Measurements from ENCODE around the gene MCU. TPM values are rescaled to one million over a fixed set of nuclear protein-coding genes. Genes with fewer than 3 reads are reported as not detected.

MCU gene
- total RNA-seq, 1 experiment from 2014 or later, result 37.2 TPM

- H3K4me3 Mint-ChIP-seq, result no peak overlapping the region
- TF ChIP-seq ZNF416 (CRISPR knock-in tag; IDR thresholded peaks at IDR 0.05) (no peak), EMX1 (CRISPR knock-in tag; IDR thresholded peaks at IDR 0.05) (no peak), MXD4 (CRISPR knock-in tag; IDR thresholded peaks at IDR 0.05; ENCODE audit: borderline replicate concordance) (no peak), ZNF532 (CRISPR knock-in tag; IDR thresholded peaks at IDR 0.05; ENCODE audit: borderline replicate concordance) (no peak), E2F5 (CRISPR knock-in tag; IDR thresholded peaks at IDR 0.05) (no peak), TEAD1 (CRISPR knock-in tag; IDR thresholded peaks at IDR 0.05) (no peak), NR2C2 (CRISPR knock-in tag; IDR thresholded peaks at IDR 0.05) (no peak), MYBL2 (CRISPR knock-in tag; IDR thresholded peaks at IDR 0.05) (no peak), ZNF263 (CRISPR knock-in tag; IDR thresholded peaks at IDR 0.05; ENCODE audit: low read depth) (no peak), ATF1 (CRISPR knock-in tag; IDR thresholded peaks at IDR 0.05) (no peak), HMGA2 (CRISPR knock-in tag; IDR thresholded peaks at IDR 0.05) (no peak), GRHL2 (CRISPR knock-in tag; IDR thresholded peaks at IDR 0.05; ENCODE audit: insufficient replicate concordance, severe bottlenecking) (no peak), KAT7 (CRISPR knock-in tag; IDR thresholded peaks at IDR 0.05; ENCODE audit: borderline replicate concordance) (no peak), NFATC4 (CRISPR knock-in tag; IDR thresholded peaks at IDR 0.05) (no peak), TCF7 (CRISPR knock-in tag; IDR thresholded peaks at IDR 0.05; ENCODE audit: low read depth) (no peak), SOX15 (CRISPR knock-in tag; IDR thresholded peaks at IDR 0.05) (no peak), PRDM15 (CRISPR knock-in tag; IDR thresholded peaks at IDR 0.05) (no peak)
- TF ChIP-seq, protein P1, sequence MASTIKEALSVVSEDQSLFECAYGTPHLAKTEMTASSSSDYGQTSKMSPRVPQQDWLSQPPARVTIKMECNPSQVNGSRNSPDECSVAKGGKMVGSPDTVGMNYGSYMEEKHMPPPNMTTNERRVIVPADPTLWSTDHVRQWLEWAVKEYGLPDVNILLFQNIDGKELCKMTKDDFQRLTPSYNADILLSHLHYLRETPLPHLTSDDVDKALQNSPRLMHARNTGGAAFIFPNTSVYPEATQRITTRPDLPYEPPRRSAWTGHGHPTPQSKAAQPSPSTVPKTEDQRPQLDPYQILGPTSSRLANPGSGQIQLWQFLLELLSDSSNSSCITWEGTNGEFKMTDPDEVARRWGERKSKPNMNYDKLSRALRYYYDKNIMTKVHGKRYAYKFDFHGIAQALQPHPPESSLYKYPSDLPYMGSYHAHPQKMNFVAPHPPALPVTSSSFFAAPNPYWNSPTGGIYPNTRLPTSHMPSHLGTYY (CRISPR knock-in tag; IDR thresholded peaks at IDR 0.05), result no peak
- no peak for DNase-seq (ENCODE audit: low spot score)
- H3K27me3 Mint-ChIP-seq (ENCODE audit: low read depth), result no peaks in the 10 kb centered on the region
- ChIA-PET POLR2A (no interaction called here), CTCF (no interaction called here)
- H3K27ac Mint-ChIP-seq, result no peak overlapping the region
- peaks cover 2% of the 10 kb centered on the region; the same call in 1 of the 2 replicates for H3K4me1 Mint-ChIP-seq
- H3K9me3 Mint-ChIP-seq, result peaks cover 15% of the 10 kb centered on the region
- H3K36me3 Mint-ChIP-seq, result peaks cover 8% of the 10 kb centered on the region
- no peak for ATAC-seq
Observed at GRCh38 chr10:72904806-72905205, 212.9 kb downstream of the MCU start.
